Activated CD8-positive, alpha-beta memory T cell treated with anti-CD3 and anti-CD28 coated beads for 48 hours (primary cell): ENCODE results near the gene TTC28.
A peak's percentile ranks its signal among the peaks of the same experiment; 100 is the strongest.
"Not testable (repeated sequence)": the region's sequence is repeated elsewhere in the genome, so short reads cannot be mapped to it uniquely, and the experiment has no call there.

Source experiments
- DNase-seq, 3 experiments: peaks; one replicate each; pipeline ENCODE4 v3.0.0-alpha.2; 2020; ENCODE audit warnings: low read depth in 2 of 3, low spot score in 2 of 3

Gene TTC28

DNA sequence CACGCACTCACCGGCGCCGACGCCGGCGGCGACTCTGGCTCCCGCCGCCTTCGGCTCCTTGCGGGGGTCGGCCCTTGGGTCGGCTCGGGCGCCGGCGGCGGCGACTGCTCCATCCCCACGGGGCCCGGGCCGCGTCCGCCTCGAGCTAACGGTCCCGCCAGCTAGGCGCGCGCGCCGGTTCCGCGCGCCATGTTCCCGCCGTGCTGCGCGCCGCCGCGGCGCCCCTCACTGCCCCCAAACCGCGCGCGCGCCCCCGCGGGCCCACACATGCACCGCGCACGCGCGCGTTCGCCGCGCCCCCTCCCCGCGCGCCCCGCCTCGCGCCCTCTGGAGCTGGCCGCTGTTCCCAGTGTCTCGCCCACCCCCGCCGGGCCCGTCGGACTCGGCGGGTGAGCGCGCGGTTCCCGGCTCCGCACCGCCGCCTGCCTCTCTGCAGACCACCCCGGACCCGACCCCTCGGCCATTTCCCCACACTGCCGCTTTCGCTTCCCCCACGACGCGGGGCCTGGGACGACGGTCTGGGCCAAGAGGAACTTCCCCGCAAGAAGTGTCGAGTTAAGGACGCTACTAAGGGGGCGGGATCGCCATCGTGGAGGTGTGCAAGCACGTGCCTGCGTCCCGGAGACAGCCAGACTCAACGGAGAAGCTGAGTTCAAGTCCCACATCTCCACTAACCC lies at the start of gene TTC28:
Gene TTC28 (minus strand): TSS at position 230 of the 677 bp plus-strand sequence. CDS start 117 bp downstream, at position 113.
- DNase-seq = peak in 2 of 3 experiments; percentile 10 to 12

DNA sequence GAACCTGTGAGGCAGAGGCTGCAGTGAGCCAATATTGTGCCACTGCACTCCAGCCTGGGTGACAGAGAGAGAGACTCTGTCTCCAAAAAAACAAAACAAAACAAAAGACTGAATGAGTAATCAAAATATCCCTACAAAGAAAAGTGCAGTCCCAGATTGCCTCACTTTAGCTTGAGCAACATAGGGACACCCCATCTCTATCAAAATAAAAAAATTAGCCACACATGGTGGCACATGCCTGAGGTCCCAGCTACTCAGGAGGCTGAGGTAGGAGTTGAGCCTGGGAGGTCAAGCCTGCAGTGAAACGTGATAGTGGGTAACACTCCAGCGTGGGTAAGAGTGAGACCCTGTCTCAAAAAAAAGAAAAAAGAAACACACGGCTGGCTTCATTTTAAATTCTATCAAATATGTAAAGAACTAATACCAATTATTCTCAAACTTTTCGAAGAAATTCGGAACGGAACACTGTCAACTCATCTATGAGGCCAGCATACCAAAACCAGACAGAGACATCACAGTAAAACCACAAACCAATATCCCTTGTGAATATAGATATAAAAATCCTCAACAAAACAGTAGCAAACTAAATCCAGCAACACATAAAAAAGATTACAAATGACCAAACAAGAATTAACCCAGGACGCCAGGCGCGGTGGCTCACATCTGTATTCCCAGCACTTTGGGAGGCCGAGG lies 49.1 kb upstream of the TTC28 start:
- DNase-seq = no peak

DNA sequence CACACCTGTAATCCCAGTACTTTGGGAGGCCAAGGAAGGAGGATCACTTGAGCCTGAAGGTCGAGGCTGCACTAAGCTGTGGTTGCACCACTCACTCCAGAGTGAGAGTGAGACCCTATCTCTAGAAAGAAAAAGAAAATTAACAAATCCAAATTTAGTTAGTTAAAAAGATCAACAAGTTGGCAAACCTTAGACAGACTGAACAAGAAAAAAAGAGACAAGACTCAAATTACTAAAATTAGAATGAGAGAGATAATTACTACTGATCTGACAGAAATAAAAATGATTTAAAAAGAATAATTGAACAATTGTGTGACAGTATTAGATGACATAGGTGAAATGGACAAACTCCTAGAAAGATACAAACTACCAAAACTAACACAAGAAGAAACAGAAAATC lies 48.4 kb upstream of the TTC28 start:
- no peak for DNase-seq

GRCh38 chr22:28718044-28718443 lies 38.4 kb upstream of the TTC28 start:
- no peak for DNase-seq

DNA sequence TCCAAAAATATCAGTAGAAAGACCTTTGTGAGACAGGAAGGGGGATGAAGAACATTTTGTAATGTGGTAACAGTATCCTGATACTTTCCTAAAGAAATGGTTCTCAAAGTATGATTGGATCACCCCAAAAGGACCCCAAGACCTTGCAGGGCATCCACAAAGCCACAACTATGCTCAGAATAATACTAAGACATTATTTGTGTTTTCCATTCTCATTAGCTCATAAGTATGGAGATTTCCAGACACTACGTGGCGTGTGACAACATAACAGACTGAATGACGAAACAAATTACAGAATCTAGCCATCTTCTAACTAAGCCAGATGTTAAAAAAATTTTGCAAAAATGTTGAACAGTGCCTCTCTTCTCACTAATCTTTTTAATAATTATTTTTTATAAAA lies 37.0 kb upstream of the TTC28 start:
- no peak for DNase-seq

DNA sequence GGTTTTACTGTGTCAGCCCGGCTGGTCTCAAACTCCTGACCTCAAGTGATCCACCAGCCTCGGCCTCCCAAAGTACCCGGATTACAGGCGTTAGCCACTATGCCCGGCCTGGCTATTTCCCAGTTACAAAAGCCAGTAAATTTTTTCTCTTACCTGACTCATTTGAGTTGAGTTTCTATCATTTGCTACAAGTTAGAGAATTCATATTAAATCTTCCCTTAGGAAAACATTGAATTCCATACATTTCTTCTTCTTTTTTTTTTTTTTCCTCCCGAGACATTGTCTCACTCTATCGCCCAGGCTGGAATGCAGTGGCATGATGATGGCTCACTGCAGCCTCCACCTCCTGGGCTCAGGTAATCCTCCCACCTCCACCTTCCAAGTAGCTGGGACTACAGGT lies 36.0 kb upstream of the TTC28 start:
- DNase-seq = no peak

GRCh38 chr22:28714043-28714628 lies 34.5 kb upstream of the TTC28 start:
- no peak for DNase-seq

- no peak for DNase-seq
Measured at GRCh38 chr22:28711820-28712777, 32.5 kb upstream of the TTC28 start.

- DNase-seq = no peak
Measured at GRCh38 chr22:28711341-28711740, 31.7 kb upstream of the TTC28 start.

- no peak for DNase-seq
Measured at GRCh38 chr22:28710576-28711191, 31.0 kb upstream of the TTC28 start.

DNA sequence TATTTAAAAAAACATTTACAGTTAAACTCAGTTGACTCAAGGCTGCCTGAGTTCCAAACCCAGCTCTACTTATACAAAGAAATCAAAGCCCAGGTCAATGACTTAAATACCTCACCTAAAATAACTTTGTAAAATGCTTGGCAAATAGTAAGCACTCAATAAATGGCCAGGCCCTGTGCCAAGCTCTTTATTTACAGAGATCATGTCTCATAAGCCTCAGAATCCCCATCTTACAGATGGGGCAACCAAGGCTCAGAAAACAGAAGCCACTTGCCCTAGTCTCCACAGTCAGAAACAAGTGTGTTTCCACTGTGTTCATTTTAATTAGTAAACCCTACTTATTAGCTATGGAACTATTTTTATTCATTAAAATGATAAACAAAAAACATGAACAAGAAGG lies 30.5 kb upstream of the TTC28 start:
- no peak for DNase-seq

GRCh38 chr22:28706845-28707244 lies 27.2 kb upstream of the TTC28 start:
- no peak for DNase-seq

- no peak for DNase-seq
Measured at GRCh38 chr22:28703436-28703835, 23.8 kb upstream of the TTC28 start.

GRCh38 chr22:28702891-28703290 lies 23.3 kb upstream of the TTC28 start:
- no peak for DNase-seq

DNA sequence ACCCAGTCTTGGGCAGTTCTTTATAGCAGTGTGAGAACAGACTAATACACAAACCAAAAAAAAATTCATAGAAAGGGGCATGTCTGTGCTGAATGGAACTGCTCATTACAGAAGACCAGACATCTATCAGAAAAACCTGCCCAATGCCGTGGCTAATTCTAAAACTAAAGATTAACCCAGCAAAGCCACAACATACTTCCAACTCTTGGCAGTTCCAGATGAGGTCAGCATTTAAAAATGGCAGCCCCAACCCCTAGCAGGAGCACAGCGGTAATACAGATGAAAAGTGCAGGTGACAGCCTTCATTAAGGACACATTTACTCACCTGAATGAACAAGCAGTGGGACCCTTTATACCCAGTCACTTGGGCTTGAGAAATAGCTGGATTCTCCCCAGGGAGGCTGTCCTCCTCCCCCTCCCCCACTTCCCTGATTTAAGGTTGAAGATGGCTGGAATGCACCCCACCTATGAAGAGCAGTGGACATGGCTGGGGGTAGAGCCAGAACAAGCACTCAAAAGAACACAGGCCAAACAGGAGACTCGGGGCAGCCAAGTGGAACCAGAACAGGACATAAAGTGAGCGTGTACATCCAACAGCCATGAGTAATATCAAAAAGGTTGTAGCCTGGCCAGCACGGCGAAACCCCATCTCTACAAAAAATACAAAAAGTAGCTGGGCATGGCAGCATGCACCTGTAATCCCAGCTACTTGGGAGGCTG lies 13.6 kb upstream of the TTC28 start:
- DNase-seq = not testable (repeated sequence)

DNA sequence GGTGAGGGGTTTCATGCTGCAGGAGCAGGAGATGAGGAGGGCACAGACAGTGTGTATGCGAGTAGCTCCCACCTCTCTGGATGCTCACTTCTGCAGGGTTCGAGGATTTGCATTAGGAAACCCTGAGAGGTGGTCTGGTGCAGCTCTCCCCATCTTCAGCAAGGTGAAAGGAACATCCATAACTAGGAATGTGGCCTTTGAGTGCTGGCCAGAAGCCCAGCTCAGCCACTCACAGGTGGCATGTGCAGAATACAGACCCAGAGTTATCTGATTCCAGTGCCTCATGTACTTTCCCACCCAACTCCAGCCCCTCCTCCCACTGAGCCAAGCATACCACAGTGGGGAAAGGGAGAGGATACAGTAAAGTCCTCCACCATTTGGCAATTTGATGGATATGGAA lies 10.2 kb upstream of the TTC28 start:
- not testable (repeated sequence) for DNase-seq

DNA sequence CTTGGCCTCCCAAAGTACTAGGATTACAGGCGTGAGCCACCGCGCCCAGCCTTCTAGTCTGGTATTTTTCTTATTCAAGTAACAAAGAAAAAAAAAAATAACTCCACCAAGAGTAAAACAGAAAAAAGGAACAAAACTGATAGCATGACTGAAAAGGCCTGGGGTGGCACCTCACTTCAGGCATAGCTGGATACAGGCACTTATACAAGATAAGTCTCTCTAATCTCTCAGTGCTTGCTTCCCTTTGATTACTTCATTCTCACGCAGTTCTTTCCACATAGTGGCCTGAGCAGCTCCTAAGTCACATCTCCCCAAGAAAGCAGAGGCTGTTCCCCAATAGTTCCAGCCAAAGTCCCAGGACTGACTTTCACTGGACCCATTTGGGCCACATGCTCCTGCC lies 3.3 kb upstream of the TTC28 start:
- not testable (repeated sequence) for DNase-seq

DNA sequence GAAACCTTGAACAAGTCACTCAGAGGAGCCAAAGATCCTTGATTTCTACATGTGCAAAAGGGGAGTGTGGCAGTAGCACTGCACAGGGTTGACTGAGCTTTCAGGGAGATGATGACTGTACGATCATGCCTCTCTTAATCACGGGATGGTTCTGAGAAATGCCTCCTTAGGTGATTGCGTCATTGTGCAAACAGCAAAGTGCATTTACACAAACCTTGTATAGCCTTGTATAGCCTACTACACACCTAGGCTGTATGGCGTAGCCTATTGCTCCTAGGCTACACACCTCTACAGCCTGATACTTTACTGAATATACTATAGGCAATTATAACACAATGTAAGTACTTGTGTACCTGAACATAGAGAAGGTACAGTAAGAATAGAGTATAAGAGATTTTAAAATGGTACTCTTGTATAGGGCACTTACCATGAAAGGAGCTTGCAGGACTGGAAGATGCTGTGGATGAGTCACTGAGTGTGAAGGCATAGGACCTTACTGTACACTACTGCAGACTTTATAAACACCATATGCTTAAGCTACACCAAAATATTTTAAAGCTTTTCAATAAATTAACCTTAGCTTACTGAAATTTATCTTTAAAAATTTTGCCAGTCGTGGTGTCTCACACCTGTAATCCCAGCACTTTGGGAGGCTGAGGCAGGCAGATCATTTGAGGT lies 1.3 kb upstream of the TTC28 start:
- DNase-seq = not testable (repeated sequence)

GRCh38 chr22:28678778-28679610 lies 646 bp downstream of the TTC28 start:
- peak in 1 of 3 experiments; percentile 3 for DNase-seq
